Endothelial cell of umbilical vein (primary cell): ENCODE data around the gene KRTAP10-12. TPM values are rescaled to one million over a fixed set of nuclear protein-coding genes. Genes with fewer than 3 reads are reported as not detected.

Experiments
- BruUV-seq: library from RNA; stranded (reverse); fragments of 400-500 nt; replicated peaks from 2 replicates; lab custom pipeline; 2021; lab: Mats Ljungman, UMichigan
- CTCF ChIA-PET: fragments of 300-600, 350-600 bp; sonication (Branson Sonifier 250); formaldehyde crosslinking; loops from one replicate; lab custom pipeline; 2021; ENCODE audit warnings: antibody characterized with exemption, inconsistent platforms; lab: Charles Lee
- POLR2A ChIA-PET: fragments of 300-600, 350-600 bp; sonication (Branson Sonifier 250); formaldehyde crosslinking; loops from one replicate; lab custom pipeline; 2021; ENCODE audit warnings: antibody characterized with exemption, inconsistent platforms; lab: Charles Lee
- DNase-seq: peaks from one replicate; pipeline ENCODE4 v3.0.0-alpha.2; 2011; ENCODE audit warnings: low read depth, low spot score
- FAIRE-seq: peaks from 2 replicates; lab custom pipeline; 2011; peaks lifted over from hg19 to GRCh38; lab: Jason Lieb, UNC
- H2AFZ ChIP-seq: 2 replicates; pipeline ENCODE4 v1.6.0; 2012; ENCODE audit warnings: low read depth, low read length, control low read depth, inconsistent platforms
- H3K27ac ChIP-seq: 2 replicates; pipeline ENCODE4 v1.5.1; 2011; ENCODE audit warnings: low read depth, mild to moderate bottlenecking, control low read depth, low read length, moderate library complexity; ENCODE audit not compliant: insufficient read depth
- H3K27me3 ChIP-seq, 2 experiments: 2 replicates each; pipeline versions ENCODE4 v1.6.0 to v1.6.1; 2011; ENCODE audit warnings: low read length in 2 of 2, mixed read lengths in 1 of 2; ENCODE audit not compliant: control insufficient read depth in 2 of 2, insufficient read depth in 2 of 2
- H3K36me3 ChIP-seq, 2 experiments: 2 replicates in 1 of 2; 3 replicates in 1 of 2; pipeline ENCODE4 v1.5.1; 2011; ENCODE audit warnings: low read length in 2 of 2, mild to moderate bottlenecking in 1 of 2, moderate library complexity in 1 of 2; ENCODE audit not compliant: control insufficient read depth in 2 of 2, insufficient read depth in 2 of 2; ENCODE audit errors: extremely low read depth in 1 of 2
- H3K4me1 ChIP-seq: 3 replicates; pipeline ENCODE4 v1.5.1; 2011; ENCODE audit warnings: mild to moderate bottlenecking, low read length; ENCODE audit not compliant: control insufficient read depth, insufficient read depth; ENCODE audit errors: extremely low read depth
- H3K4me2 ChIP-seq: 2 replicates; pipeline ENCODE4 v1.6.1; 2011; ENCODE audit warnings: low read length, control low read depth, mixed read lengths; ENCODE audit not compliant: insufficient read depth
- H3K4me3 ChIP-seq, 3 experiments: fragments of 200-600 bp in 1 of 3; sonication (generic), shearing (Covaris generic) in 1 of 3; replicated peaks in 1 of 3; 2 replicates each; pipeline ENCODE4 v1.5.1; 2011 to 2016; ENCODE audit warnings: control low read depth in 3 of 3, low read length in 3 of 3, mild to moderate bottlenecking in 2 of 3, inconsistent platforms in 1 of 3, low read depth in 1 of 3, moderate library complexity in 1 of 3; ENCODE audit not compliant: insufficient read depth in 1 of 3
- H3K79me2 ChIP-seq: 2 replicates; pipeline ENCODE4 v1.6.0; 2012; ENCODE audit warnings: low read length, inconsistent platforms; ENCODE audit not compliant: control insufficient read depth, insufficient read depth
- H3K9ac ChIP-seq: replicated peaks from 2 replicates; pipeline ENCODE3; 2011; ENCODE audit warnings: low read length, control low read depth; ENCODE audit not compliant: insufficient read depth; ENCODE audit errors: extremely low read depth
- H3K9me1 ChIP-seq: replicated peaks from 3 replicates; pipeline ENCODE4 v1.6.0; 2011; ENCODE audit warnings: mild to moderate bottlenecking, low read length; ENCODE audit not compliant: control insufficient read depth, insufficient read depth; ENCODE audit errors: extremely low read depth
- H3K9me3 ChIP-seq: replicated peaks from 2 replicates; pipeline ENCODE4 v1.5.1; 2012; ENCODE audit warnings: low read length, inconsistent platforms; ENCODE audit not compliant: control insufficient read depth, insufficient read depth
- H4K20me1 ChIP-seq: replicated peaks from 2 replicates; pipeline ENCODE3; 2011; ENCODE audit warnings: mild to moderate bottlenecking, low read length; ENCODE audit not compliant: control insufficient read depth, insufficient read depth; ENCODE audit errors: extremely low read depth
- CTCF ChIP-seq, 2 donors: IDR thresholded peaks; 1 replicate in 1 of 2; 2 replicates in 1 of 2; pipeline ENCODE4 v1.5.1; 2011; ENCODE audit warnings: low read length in 2 of 2, mild to moderate bottlenecking in 2 of 2, moderate library complexity in 2 of 2, control low read depth in 1 of 2, inconsistent platforms in 1 of 2, low read depth in 1 of 2; ENCODE audit not compliant: insufficient read depth in 1 of 2; ENCODE audit errors: extremely low read depth in 1 of 2
- EZH2 ChIP-seq: IDR thresholded peaks from 2 replicates; pipeline ENCODE4 v1.6.1; 2012; ENCODE audit warnings: borderline replicate concordance, low read depth, mild to moderate bottlenecking, moderate library complexity, low read length, inconsistent platforms; ENCODE audit not compliant: severe bottlenecking
- FOS ChIP-seq: IDR thresholded peaks from 2 replicates; pipeline ENCODE4 v1.6.1; 2011; ENCODE audit warnings: mild to moderate bottlenecking, low read length, moderate library complexity, borderline replicate concordance; ENCODE audit not compliant: insufficient read depth
- GATA2 ChIP-seq: IDR thresholded peaks from 2 replicates; pipeline ENCODE4 v1.7.0; 2011; ENCODE audit warnings: low read depth, mild to moderate bottlenecking, moderate library complexity, mixed read lengths, low read length; ENCODE audit not compliant: insufficient read length, insufficient read depth
- JUN ChIP-seq: IDR thresholded peaks from 2 replicates; pipeline ENCODE4 v1.6.1; 2011; ENCODE audit warnings: borderline replicate concordance, low read depth; ENCODE audit not compliant: insufficient read length, insufficient read depth
- MAX ChIP-seq: IDR thresholded peaks from 2 replicates; pipeline ENCODE4 v1.6.1; 2011; ENCODE audit not compliant: insufficient read depth, insufficient read length
- MYC ChIP-seq: IDR thresholded peaks from one replicate; pipeline ENCODE4 v1.6.1; 2011; ENCODE audit warnings: mild to moderate bottlenecking, low read depth, low read length
- POLR2A ChIP-seq: IDR thresholded peaks from 2 replicates; pipeline ENCODE4 v1.6.1; 2012; ENCODE audit warnings: low read depth, mild to moderate bottlenecking, control low read depth, low read length
- POLR2AphosphoS5 ChIP-seq: IDR thresholded peaks from 2 replicates; pipeline ENCODE4 v1.6.1; 2012; ENCODE audit warnings: low read depth, mild to moderate bottlenecking, control low read depth, low read length, moderate library complexity; ENCODE audit not compliant: insufficient read depth
- dilution Hi-C: fragments of 300-500 bp; cut with MboI; formaldehyde crosslinking; loops from one replicate; pipeline ENCODE4 v1.15.0; 2019; ENCODE audit warnings: low sequenced_read_pairs; ENCODE audit not compliant: extremely low pct_ligation_motif_present
- intact Hi-C: fragments of 100-400 bp; cut with micrococcal nuclease; formaldehyde crosslinking; loops from one replicate; pipeline ENCODE4 v1.10.0; 2022
- polyA plus RNA-seq, 4 experiments: library from polyadenylated mRNA; depleted of rRNA in 3 of 4; stranded (reverse) in 3 of 4; unstranded in 1 of 4; fragments of >200 nt; gene quantifications; 2 replicates each; pipeline versions ENCODE4 v1.2.1 to v1.2.3, GENCODE V29; 2011 to 2012; ENCODE audit warnings: missing spikeins in 1 of 4
- total RNA-seq: library from RNA; stranded (reverse); gene quantifications from 2 replicates; pipeline ENCODE4 v1.2.3, GENCODE V29; 2021

KRTAP10-12 gene
- total and polyA plus RNA-seq, 2 donors (not counting 3 experiments of a cell fraction or from before 2014, with no cell fraction given), result not detected

DNA sequence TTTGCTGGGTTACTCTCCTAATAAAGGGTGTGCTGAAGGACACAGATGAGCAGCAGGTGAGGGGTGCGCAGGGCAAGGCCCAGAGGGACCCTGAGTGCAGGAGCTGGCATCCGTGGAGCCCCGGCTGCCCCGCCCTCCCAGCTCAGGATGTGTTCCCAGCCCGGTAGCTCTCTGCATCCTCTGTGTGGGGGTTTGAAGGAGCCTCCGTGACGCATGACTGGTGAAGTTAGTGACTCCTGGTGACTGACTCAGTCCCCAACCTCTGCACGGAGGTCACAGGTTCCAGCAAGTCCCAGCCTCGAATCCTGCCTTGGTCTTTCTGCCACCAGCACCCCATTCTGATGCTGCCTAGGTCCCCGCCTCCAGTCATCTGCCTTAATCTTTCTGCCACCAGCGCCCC, 36.0 kb downstream of the KRTAP10-12 start:
- Histone ChIP-seq H3K9me3 (no peaks in the 10 kb centered on the region), H3K79me2 (no peaks in the 10 kb centered on the region), H3K9ac (no peak overlapping the region), H3K27ac (no peak overlapping the region), H3K4me1 (no peaks in the 10 kb centered on the region), H3K36me3 (no peaks in the 10 kb centered on the region), H3K9me1 (no peaks in the 10 kb centered on the region), H4K20me1 (no peaks in the 10 kb centered on the region), H3K4me2 (no peak overlapping the region), H2AFZ (no peak overlapping the region), H3K27me3 (peaks cover 2 to 3% of the 10 kb centered on the region in 2 experiments), H3K4me3 (no peak overlapping the region)
- no peak for TF ChIP-seq MYC
- TF ChIP-seq JUN, result no peak
- no peak for TF ChIP-seq GATA2
- no peak for TF ChIP-seq CTCF (IDR thresholded peaks at IDR 0.05; ENCODE audit: extremely low read depth in 1 of 2, insufficient read depth in 1 of 2, low read depth in 1 of 2, low read length in 2 of 2)
- no peak for TF ChIP-seq POLR2A
- no peak for TF ChIP-seq FOS
- TF ChIP-seq EZH2, result no peak
- TF ChIP-seq MAX, result no peak
- TF ChIP-seq POLR2AphosphoS5, result no peak
- dilution Hi-C loops (no loop called here), intact Hi-C loops (no loop called here)
- no TSS peak for BruUV-seq
- DNase-seq, result no peak
- no peak for FAIRE-seq
- ChIA-PET POLR2A (no interaction called here), CTCF (interaction anchor here (0.8 to 1.2 kb wide), 2 partner anchors 9 to 10 kb away, joined by 3 to 4 read pairs; no protein-coding TSS in a partner anchor)
